A673 (cell line): Measurements from ENCODE around the gene FBXO42. TPM values are rescaled to one million over a fixed set of nuclear protein-coding genes. Genes with fewer than 3 reads are reported as not detected.

Source experiments
- BruUV-seq: library from RNA; stranded (reverse); fragments of 400-500 nt; replicated peaks from 2 replicates; lab custom pipeline; 2021; lab: Mats Ljungman, UMichigan
- CTCF ChIA-PET: fragments of 300-600 bp; sonication (Branson Sonifier 250); formaldehyde crosslinking; loops from one replicate; lab custom pipeline; 2022; ENCODE audit warnings: antibody characterized with exemption; lab: Charles Lee
- POLR2A ChIA-PET: fragments of 300-600 bp; sonication (Branson Sonifier 250); formaldehyde crosslinking; loops from one replicate; lab custom pipeline; 2022; ENCODE audit warnings: antibody characterized with exemption; ENCODE audit not compliant: low non-redundant PET; lab: Charles Lee
- DNase-seq: peaks from one replicate; pipeline ENCODE4 v3.0.0-alpha.2; 2015; ENCODE audit warnings: low spot score
- H3K27ac ChIP-seq: fragments of 200-600 bp; sonication (generic); 2 replicates; pipeline ENCODE4 v1.5.1; 2016; ENCODE audit warnings: mixed run types, low read depth, mild to moderate bottlenecking, mixed read lengths, antibody characterized with exemption, low read length; ENCODE audit not compliant: poor library complexity, severe bottlenecking
- H3K27me3 ChIP-seq: fragments of 200-600 bp; sonication (generic); replicated peaks from 2 replicates; pipeline ENCODE4 v1.6.1; 2017; ENCODE audit warnings: mixed run types, low read depth, mild to moderate bottlenecking, mixed read lengths, antibody characterized with exemption, low read length; ENCODE audit not compliant: insufficient read depth, poor library complexity
- H3K36me3 ChIP-seq: fragments of 200-600 bp; sonication (generic); 2 replicates; pipeline ENCODE4 v1.6.1; 2016; ENCODE audit warnings: mixed run types, mild to moderate bottlenecking, mixed read lengths, antibody characterized with exemption, low read length; ENCODE audit not compliant: insufficient read depth, poor library complexity, severe bottlenecking
- H3K4me1 ChIP-seq: fragments of 200-600 bp; sonication (generic); 2 replicates; pipeline ENCODE4 v1.6.1; 2017; ENCODE audit warnings: mixed run types, mild to moderate bottlenecking, mixed read lengths, antibody characterized with exemption, low read length; ENCODE audit not compliant: insufficient read depth, poor library complexity, severe bottlenecking
- H3K4me3 ChIP-seq: fragments of 200-600 bp; sonication (generic); 2 replicates; pipeline ENCODE4 v1.5.1; 2016; ENCODE audit warnings: low read depth, mixed run types, mild to moderate bottlenecking, mixed read lengths, low read length; ENCODE audit not compliant: poor library complexity, severe bottlenecking
- H3K9me3 ChIP-seq: fragments of 200-600 bp; sonication (generic); 2 replicates; pipeline ENCODE4 v1.6.1; 2016; ENCODE audit warnings: mixed run types, low read depth, mild to moderate bottlenecking, mixed read lengths, antibody characterized with exemption, low read length; ENCODE audit not compliant: poor library complexity, severe bottlenecking
- EZH2 ChIP-seq: fragments of 200-600 bp; sonication (generic); IDR thresholded peaks from 2 replicates; pipeline ENCODE4 v1.6.1; 2017; ENCODE audit warnings: borderline replicate concordance, low read depth, mild to moderate bottlenecking, mixed read lengths, antibody characterized with exemption, low read length; ENCODE audit not compliant: poor library complexity, severe bottlenecking
- intact Hi-C: fragments of 100-400 bp; cut with micrococcal nuclease; formaldehyde crosslinking; loops from one replicate; pipeline ENCODE4 v1.10.0; 2022; ENCODE audit not compliant: unreplicated experiment
- total RNA-seq: library from RNA; stranded (reverse); gene quantifications from 2 replicates; pipeline ENCODE4 v1.2.3, GENCODE V29; 2021
- TF ChIP-seq, protein P1 (sequence below): fragments of 300-800, 200-600 bp; sonication (generic); conservative IDR thresholded peaks from 2 replicates; pipeline ENCODE4 v1.5.1; 2017; ENCODE audit warnings: low read depth, mild to moderate bottlenecking, antibody characterized with exemption, low read length, moderate library complexity, mixed read lengths

FBXO42 gene
- total RNA-seq, 1 experiment from 2014 or later = 19.5 TPM

GRCh38 chr1:16212251-16212961 is 139.9 kb downstream of the FBXO42 start, which contains the start of gene ARHGEF19:
ARHGEF19 (minus strand) TSS chr1:16212652; CDS start chr1:16209054, 3,598 bp downstream.
- no peak within 1 kb of the TSS for H3K27ac ChIP-seq
- H3K4me1 ChIP-seq = peaks cover 5% of the 10 kb centered on the region
- H3K36me3 ChIP-seq = no peaks in the 10 kb centered on the region
- CTCF ChIA-PET = no interaction called here
- BruUV-seq = no TSS peak
- no peak for DNase-seq
- intact Hi-C loops = no loop called here
- H3K27me3 ChIP-seq = no peaks in the 10 kb centered on the region
- H3K4me3 ChIP-seq = no peak within 1 kb of the TSS
- POLR2A ChIA-PET = no interaction called here
- no peak for TF ChIP-seq EZH2
- TF ChIP-seq, protein P1, sequence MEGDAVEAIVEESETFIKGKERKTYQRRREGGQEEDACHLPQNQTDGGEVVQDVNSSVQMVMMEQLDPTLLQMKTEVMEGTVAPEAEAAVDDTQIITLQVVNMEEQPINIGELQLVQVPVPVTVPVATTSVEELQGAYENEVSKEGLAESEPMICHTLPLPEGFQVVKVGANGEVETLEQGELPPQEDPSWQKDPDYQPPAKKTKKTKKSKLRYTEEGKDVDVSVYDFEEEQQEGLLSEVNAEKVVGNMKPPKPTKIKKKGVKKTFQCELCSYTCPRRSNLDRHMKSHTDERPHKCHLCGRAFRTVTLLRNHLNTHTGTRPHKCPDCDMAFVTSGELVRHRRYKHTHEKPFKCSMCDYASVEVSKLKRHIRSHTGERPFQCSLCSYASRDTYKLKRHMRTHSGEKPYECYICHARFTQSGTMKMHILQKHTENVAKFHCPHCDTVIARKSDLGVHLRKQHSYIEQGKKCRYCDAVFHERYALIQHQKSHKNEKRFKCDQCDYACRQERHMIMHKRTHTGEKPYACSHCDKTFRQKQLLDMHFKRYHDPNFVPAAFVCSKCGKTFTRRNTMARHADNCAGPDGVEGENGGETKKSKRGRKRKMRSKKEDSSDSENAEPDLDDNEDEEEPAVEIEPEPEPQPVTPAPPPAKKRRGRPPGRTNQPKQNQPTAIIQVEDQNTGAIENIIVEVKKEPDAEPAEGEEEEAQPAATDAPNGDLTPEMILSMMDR = no peak
- H3K9me3 ChIP-seq = no peaks in the 10 kb centered on the region

DNA sequence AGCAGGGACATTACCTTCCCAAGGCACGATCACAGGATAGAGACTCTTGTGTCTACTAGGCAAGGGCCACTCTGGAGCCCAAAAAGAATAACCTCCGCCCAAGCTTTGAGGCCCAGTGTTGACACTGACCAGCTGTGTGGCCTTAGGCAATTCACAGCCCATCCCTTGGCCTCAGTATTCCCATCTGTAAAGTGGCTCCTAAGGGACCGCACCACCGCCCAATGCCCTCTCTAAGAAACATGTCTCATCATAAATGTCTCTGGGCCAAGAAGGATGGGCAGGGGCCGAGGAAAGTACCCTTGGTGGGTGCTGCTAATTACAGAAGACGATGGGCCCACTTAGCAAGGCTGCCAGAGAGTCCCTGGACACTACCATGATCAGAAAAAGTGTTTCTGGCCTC is 140.5 kb downstream of the FBXO42 start:
- BruUV-seq = no TSS peak
- POLR2A ChIA-PET = no interaction called here
- intact Hi-C loops = no loop called here
- CTCF ChIA-PET = no interaction called here
- Histone ChIP-seq H3K9me3 (no peaks in the 10 kb centered on the region), H3K27ac (no peak overlapping the region), H3K36me3 (no peaks in the 10 kb centered on the region), H3K27me3 (no peaks in the 10 kb centered on the region), H3K4me3 (no peak overlapping the region), H3K4me1 (peaks cover 4% of the 10 kb centered on the region)
- TF ChIP-seq, protein P1 = no peak
- no peak for TF ChIP-seq EZH2
- no peak for DNase-seq

DNA sequence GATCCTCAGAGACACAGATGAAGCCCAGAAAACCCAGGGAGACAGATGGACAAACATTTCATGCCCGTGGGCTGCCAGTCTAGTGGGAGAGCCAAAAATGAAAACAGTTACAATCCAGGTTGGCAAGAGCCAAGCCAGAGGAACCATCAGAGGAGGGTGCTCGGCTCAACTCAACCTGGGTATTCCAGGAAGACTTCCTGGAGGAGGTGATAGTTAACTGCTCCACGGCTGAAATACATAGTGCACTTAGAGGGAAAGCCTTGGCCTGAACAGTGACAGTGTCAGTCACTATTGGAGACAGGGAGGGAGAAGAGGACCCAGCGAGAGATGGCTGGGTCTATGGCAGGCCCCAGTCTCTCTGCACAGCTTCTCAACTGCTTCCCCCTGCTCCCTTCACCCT is 141.7 kb downstream of the FBXO42 start:
- no peak for TF ChIP-seq EZH2
- BruUV-seq = no TSS peak
- no peak for DNase-seq
- Histone ChIP-seq H3K36me3 (no peaks in the 10 kb centered on the region), H3K4me1 (peaks cover 8% of the 10 kb centered on the region), H3K27ac (no peak overlapping the region), H3K4me3 (no peak overlapping the region), H3K9me3 (no peaks in the 10 kb centered on the region), H3K27me3 (no peaks in the 10 kb centered on the region)
- POLR2A ChIA-PET = no interaction called here
- intact Hi-C loops = no loop called here
- CTCF ChIA-PET = no interaction called here
